Epithelial cell of prostate (primary cell): Measurements from ENCODE around the gene MARK4.
"Not testable (repeated sequence)": the region's sequence is repeated elsewhere in the genome, so short reads cannot be mapped to it uniquely, and the experiment has no call there.

Source experiments
- DNase-seq: peaks from one replicate; pipeline ENCODE4 v3.0.0-alpha.2; 2011; ENCODE audit warnings: low read depth, low spot score
- H3K27ac ChIP-seq: fragments of 450-650 bp; 2 replicates; pipeline ENCODE4 v1.5.1; 2017; ENCODE audit warnings: mild to moderate bottlenecking

The MARK4 gene

DNA sequence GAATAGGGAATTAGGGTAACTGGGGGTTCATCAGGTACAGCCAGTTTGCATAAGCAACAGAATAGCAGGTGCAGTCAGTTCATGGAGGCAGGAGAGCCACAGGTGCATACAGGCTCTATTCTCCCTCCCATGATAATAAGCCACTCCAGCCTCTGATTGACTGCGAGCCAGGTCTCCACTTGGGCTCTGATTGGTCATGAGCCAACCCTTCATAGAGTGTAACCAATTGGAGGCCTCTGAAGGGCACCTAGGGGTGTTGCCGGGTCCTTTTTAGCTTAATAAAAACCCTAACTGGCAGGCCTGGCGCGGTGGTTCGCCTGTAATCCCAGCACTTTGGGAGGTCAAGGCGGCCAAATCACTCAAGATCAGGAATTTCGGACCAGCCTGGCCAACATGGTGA lies 80.3 kb downstream of the MARK4 start:
- no peak for DNase-seq

DNA sequence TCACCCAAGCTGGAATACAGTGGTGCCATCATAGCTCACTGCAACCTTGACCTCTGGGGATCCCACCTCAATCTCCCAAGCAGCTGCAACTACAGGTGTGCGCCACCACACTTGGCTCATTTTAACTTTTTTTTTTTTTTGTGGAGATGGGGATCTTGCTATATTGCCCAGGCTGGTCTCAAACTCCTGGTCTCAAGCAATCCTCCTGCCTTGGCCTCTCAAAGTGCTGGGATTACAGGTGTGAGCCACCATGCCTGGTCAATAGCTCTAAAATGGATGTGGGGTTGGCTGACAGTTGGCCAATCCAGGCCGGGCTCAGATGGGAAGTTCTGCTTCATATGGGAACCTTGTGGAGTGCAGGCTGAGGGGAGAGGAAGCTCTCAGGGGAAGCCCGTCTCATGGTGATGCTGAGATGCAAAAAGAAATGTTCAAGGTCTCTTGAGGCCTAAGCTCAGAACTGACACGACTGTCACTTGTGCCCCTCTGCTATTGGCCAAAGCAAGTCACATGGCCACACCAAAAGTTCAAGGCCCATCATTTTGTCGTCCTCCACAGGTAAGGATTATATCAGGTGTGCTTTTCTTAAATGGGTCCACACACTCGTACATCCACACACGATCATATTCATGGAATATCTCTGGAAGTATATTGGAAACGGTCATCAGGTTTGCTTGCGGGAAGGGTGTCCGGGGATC lies 82.7 kb downstream of the MARK4 start:
- no peak for DNase-seq
- no peak overlapping the region for H3K27ac ChIP-seq

More for the DNA sequence above, 80.3 kb downstream of the MARK4 start:
- no peak overlapping the region for H3K27ac ChIP-seq

DNA sequence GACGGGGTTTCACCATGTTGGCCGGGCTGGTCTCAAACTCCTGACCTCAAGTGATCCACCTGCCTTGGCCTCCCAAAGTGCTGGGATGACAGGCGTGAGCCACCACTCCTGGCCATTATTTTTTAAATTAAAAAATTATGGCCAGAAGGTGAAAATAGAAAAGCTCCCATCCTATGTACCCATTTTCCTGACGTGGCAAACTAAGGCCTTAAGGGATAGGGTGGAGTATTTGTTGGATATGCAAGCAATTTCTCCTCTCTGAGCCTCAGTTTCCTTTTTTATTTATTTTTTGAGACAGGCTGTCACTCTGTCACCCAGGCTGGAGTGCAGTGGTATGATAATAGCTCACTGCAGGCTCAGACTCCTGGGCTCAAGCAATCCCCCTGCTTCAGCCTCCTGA lies 83.8 kb downstream of the MARK4 start:
- not testable (repeated sequence) for H3K27ac ChIP-seq, DNase-seq

DNA sequence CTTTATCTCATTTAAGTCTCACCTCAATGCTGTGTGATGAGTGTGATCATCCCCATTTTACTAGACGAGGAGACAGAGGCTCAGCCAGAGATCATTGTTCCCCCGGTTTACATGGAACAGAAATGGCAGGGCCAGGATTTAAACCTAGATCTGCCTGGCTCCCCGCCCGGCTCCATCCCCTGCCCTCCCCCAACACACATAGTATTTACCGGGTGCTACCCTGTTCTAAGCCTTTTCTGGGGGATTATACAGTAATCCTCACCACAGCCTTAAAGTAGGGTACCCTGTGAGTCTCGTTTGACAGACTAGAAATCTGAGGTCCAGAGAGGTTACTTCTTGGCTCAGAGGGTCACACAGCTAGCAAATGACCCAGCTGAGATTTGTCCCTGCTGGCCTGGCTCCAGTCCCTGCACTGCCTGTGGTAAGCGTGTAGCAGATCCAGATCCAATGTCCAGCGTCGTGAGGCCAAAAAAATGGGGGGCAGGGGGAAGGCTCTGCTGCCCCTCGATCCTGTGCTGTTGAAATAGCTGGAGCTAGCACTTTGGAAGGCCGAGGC lies 85.7 kb downstream of the MARK4 start:
- no peak overlapping the region for H3K27ac ChIP-seq
- DNase-seq = no peak

DNA sequence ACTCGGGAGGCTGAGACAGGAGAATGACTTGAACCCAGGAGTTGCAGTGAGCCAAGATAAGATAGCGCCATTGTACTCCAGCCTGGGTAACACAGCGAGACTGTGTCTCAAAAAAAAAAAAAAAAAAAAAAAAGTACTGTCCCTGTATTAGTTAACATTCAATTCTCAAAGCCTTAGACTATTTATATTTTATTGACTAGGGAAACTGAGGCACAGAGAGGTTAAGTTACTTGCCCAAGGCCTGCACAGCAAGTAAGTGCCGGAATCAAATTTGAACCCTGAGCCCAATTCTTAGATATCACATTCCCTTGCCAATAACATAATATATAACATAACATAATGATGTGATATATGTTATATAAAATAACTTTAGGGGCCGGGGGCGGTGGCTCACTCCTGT lies 88.6 kb downstream of the MARK4 start:
- no peak overlapping the region for H3K27ac ChIP-seq
- no peak for DNase-seq

DNA sequence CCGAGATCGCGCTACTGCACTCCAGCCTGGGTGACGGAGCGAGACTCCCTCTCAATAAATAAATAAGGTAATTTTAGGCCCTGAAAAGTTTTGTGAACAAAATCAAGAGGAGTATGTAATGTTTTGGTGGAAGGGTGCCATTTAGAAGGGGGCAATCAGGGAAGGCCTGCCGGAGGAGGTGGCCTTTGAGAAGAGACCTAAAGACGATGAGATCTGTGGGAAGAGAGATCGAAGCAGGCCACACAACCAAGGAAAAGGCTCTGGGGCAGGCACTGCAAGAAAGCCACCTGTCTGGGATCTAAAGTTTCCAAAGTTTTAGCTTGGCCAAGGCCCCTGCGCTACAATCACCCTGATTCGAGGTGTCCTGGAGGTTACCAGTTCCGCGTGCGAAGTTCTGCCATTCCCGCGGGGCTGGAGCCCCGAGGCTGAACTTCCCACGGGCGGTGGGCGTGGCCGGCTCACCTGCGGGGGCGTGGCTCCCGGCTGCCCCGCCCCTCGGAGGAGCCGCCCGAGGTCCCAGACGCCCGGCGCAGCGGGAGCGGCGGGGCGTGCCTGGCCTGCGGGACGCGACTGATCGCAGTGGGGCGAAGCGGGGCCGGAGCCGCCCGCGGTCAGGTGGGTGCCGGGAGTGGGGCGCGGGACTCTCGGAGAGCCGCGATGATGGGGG lies 89.3 kb downstream of the MARK4 start, which contains the start of gene KLC3:
Gene KLC3 (plus strand): TSS at position 519 of the 667 bp plus-strand sequence. CDS start 4,792 bp downstream, outside the sequence.
- peak within 1 kb of the TSS; percentile 28 for H3K27ac ChIP-seq
- no peak for DNase-seq

DNA sequence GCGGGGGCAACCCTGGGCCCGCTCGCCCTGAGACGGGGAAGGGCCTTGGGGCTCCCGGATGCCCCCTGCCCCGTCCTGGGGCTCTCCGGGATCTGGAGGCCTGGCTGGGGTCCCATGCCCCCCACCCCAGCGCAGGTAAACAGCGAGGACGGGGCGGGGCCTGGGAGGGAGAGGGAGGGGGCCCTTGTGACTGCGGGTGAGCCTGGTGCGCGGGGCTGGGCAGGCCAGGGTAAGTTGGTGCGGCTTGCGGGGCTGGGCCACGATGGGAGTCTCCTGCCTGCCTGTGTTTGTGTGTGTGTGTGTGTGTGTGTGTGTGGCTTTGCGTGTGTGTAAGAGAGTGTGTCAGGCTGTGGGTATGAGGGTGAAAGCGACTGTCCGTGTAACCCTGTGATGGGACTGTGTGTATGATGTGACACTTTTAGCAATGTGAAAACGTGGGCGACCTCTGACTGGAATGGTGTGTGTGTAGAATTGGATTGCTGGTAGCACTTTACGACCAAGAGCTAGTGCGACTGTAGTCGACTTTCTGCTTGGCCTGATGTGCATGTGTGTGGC lies 89.9 kb downstream of the MARK4 start:
- peak overlapping the region; percentile 28 for H3K27ac ChIP-seq
- peak; percentile 16 for DNase-seq

DNA sequence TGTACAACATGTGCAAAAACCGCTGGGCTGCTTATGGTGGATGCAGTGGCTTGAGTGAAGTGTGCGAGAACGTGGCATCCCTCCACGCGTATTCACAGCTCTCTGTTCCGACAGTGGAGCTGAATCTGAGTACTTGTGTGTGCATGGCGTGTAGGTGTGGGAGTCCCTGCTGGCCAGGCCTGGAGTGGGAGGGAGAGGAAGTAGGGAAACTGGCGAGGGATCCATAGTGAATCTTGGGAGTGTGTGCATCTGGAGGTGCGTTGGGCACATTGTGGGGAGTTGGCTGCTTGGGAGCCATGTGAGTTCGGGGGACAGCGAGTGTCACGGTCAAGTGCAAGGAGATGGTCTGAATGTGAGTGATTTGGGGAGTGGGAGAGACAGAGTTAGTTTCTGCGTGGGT lies 91.8 kb downstream of the MARK4 start:
- no peak for DNase-seq

DNA sequence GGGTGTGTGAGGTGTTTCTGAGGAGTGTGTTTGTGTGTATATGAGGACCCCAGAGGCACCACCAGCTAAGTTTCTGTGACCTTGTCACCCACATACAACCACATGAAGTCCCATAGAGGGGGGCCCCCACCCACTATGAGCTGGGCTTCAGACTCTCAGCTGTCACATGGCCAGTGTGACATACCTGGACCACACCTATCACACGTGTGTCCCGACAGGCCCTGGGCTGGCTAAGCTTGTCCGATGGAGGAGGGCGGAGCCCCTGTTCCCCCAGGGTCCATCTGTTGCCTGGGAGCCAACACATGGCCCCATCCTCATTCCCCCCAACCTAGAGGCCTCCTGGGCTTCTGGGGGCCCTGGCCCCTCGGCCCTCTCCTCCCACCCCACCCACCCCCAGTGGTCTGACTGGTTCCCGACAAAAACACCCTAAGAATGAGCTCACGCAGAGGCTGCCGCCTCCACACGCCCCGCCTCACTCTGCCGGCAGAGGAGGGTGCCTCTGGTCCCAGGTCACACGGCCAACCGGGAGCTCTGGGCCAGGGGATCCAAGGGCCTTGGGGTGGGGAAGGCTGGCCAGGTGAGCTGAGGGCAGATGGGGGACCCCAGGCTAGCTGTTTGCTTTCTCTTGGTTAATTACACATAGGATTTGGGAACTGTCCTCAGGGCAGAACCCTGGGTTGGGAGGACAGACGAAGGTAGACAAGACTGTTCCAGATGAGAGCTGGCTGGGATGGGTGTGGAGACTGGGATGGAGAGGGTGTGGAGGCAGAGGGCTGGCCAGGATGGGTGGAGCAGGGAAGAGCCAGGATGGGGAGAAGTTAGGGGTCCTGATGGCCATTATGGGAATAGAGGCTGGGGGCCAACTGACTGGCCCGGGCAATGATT lies 93.8 kb downstream of the MARK4 start:
- peak; percentile 8 for DNase-seq
- H3K27ac ChIP-seq = peak overlapping the region; percentile 56

More for the DNA sequence above, 91.8 kb downstream of the MARK4 start:
- H3K27ac ChIP-seq = no peak overlapping the region

DNA sequence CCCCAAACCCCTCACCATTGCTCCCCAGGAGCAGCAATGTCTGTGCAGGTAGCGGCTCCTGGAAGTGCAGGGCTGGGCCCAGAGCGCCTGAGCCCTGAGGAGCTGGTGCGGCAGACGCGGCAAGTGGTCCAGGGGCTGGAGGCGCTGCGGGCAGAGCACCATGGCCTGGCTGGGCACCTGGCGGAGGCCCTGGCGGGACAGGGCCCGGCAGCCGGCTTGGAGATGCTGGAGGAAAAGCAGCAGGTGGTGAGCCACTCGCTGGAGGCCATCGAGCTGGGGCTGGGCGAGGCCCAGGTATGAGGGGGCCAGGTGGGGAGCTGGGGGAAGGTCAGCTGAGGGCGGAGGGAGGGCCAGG lies 94.4 kb downstream of the MARK4 start:
- peak overlapping the region; percentile 56 for H3K27ac ChIP-seq
- DNase-seq = no peak

DNA sequence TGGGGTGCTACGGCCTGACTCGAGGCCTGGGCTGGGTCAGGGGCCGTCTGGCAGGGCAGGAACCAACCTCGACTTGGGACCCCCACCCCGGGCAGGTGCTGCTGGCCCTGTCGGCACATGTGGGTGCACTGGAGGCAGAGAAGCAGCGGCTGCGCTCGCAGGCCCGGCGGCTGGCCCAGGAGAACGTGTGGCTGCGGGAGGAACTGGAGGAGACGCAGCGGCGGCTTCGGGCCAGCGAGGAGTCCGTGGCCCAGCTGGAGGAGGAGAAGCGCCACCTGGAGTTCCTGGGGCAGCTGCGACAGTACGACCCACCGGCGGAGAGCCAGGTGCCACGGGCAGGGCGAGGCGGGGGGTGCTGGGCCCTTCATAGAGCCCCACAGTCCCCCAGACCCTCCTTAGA lies 95.4 kb downstream of the MARK4 start:
- no peak overlapping the region for H3K27ac ChIP-seq
- DNase-seq = no peak

DNA sequence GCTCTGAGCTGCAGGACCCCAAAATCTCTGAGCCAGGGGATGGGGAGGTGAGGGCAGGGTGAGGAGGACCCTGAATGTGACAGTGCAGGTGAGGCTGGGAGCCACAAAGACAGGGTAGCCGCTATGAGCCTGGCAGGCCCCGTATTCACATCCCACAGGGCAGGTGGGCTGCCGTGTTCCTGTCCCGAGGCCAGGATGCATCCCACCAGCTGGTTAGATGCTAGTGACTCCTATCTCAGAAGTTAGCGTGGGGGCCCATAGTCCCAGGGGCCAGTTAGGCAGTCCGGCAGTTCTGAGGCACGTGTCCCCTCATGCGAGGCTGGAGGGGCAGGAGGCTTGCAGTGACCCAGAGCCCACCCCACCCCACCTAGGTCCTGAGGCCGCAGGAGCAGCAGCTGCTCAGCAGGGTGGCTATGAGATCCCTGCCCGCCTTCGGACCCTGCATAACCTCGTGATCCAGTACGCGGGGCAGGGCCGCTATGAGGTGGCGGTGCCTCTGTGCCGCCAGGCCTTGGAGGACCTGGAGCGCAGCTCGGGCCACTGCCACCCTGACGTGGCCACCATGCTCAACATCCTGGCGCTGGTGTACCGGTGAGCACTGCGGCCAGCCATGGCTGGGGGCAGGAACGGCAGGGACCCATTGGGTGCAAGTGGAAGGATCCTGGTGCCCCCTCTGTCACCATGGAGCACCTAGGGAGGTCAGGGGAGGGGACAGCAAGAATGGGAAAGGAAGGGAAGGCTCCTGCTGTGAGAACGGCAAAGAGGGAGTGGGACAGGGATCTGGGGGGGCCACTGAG lies 96.7 kb downstream of the MARK4 start:
- no peak for DNase-seq
- H3K27ac ChIP-seq = no peak overlapping the region

DNA sequence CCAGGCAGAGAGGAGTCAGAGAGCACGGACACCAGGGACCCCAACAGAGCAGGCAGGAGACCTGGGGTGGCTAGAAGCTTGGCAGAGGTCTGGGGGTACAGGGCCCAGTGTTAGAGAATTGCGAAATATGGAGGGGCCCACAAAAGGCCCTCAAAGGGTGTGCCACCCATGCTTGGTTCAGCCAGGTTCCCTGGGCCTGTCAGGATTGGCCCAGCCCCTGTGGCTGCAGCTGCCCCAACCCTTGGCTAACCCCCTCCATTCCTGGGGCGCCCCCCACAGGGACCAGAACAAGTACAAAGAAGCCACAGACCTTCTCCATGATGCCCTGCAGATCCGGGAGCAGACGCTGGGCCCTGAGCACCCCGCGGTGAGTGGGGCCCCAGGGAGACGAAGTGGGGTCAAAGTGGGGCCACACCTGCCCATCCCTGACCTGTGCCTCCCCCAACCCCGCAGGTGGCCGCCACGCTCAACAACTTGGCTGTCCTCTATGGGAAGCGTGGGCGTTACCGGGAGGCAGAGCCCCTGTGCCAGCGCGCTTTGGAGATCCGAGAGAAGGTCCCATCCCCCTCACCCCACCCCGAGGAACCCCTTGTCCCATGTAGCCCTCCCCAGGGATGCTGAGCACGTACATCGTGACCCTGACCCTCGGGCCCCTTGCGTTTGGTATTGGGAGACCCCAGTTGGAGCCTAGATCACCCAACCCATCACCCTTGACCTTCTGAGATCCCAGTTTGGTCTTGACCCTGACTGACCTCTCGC lies 97.5 kb downstream of the MARK4 start:
- DNase-seq = no peak
- no peak overlapping the region for H3K27ac ChIP-seq

DNA sequence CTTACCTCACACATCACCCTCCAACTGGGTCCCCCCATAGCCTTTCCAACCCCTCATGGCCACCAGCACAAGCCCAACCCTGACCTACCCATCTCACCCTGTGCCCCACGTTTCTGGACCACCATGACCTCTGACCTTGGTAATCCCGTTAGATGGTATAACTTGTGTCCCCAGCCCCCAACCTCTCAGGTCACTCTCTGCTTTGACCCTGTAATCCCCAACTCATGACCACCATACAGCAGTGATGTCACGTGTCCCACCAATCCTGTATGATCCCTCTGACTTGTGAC lies 98.0 kb downstream of the MARK4 start:
- no peak overlapping the region for H3K27ac ChIP-seq

DNA sequence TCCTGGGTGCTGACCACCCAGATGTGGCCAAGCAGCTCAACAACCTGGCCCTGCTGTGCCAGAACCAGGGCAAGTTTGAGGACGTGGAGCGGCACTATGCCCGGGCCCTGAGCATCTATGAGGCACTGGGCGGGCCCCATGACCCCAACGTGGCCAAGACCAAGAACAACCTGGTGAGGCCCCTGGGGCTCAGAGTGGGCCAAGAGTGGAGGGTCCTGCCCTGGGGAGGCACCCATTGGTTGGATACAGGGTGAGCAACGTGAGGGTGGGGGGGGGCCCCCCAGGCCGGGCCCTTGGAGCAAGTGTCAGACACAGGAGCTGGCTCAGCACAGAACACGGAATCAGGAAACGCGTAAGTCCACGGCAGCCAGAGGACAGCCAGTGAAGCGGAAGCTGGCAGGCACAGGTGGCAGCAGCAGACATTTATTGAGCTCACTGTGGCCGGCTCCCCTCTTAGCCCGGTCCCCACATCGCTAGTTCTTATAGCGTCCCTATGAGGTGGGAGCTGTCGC lies 98.4 kb downstream of the MARK4 start:
- H3K27ac ChIP-seq = no peak overlapping the region
- DNase-seq = no peak

More for the DNA sequence above, 98.0 kb downstream of the MARK4 start:
- no peak for DNase-seq

DNA sequence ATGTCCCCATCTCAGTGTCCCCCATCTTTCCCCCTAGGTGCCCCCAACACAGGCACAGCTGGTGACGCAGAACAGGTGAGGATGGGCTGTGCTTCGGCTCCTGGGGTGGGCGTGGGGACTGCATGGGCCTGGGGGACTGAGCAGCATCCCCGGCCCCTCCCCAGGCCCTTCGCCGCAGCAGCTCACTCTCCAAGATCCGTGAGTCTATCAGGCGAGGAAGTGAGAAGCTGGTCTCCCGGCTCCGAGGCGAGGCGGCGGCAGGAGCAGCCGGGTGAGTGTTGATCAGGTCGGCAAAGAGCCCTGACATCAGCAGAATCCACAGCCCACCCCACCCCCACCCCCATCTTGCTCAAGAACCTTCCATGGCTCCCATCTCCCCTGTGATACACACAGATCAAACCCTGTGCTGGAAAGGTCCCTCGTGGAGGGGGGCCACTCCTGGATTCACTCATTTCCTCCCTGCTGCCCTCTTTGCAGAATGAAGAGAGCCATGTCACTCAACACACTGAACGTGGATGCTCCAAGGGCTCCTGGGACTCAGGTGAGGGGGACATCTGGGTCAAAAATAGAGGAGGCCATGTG lies 99.5 kb downstream of the MARK4 start:
- no peak for DNase-seq

DNA sequence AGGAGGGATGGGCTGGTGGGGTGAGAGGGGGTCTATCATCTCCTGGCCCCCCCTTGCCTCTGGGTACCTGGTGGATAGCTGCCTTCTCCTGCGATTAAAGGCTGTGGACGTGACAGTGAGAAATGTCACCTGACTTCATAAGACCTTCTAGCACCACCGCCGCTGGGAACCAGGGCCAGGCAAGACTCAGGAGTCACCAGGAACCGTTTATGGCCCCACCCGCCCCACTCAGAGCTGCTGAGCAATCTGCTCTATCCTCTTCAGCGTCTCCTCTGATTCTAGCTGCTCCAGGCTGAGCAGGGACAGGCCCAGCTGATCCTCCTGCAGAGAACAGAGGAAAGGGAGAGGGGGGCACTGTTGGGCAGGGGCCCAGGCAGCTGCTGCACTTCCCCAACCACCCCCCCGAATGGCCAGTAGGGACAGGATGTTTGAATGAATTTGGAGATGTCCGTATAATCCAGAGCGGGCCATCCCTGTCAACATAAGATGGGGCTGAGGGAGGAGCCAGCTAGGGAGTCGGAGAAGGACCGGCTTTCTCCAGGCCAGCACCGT lies 100.4 kb downstream of the MARK4 start:
- H3K27ac ChIP-seq = no peak overlapping the region
- no peak for DNase-seq

More for the DNA sequence above, 99.5 kb downstream of the MARK4 start:
- no peak overlapping the region for H3K27ac ChIP-seq

DNA sequence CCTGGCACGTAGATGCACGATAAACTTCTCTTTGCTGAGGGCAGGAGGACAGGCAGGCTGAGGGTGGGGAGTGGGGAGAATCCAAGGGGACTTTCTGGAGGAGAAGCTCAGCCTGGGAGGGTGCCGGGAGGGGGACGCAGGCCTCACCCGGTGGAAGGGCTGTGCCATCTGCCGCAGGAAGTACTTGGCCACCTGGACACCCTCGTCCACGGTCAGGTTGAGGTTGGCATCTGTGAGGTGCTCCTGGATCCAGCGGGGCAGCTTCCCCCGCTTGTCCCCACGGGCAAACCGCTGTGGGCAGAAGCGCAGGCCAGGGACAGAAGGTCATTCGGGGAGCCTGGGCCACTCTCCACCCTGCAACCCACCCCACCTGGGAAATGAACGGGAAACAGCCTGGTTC lies 101.0 kb downstream of the MARK4 start:
- no peak for DNase-seq
- H3K27ac ChIP-seq = no peak overlapping the region
